Kidney epithelial cell (primary cell): ENCODE measurements around the gene APOL3. TPM values are rescaled to one million over a fixed set of nuclear protein-coding genes. Genes with fewer than 3 reads are reported as not detected.
"Not testable (repeated sequence)": the region's sequence is repeated elsewhere in the genome, so short reads cannot be mapped to it uniquely, and the experiment has no call there.

Source experiments
- DNase-seq: peaks from one replicate; pipeline ENCODE4 v3.0.0-alpha.2; 2010; ENCODE audit warnings: low read depth
- H3K27me3 ChIP-seq: 2 replicates; pipeline ENCODE4 v1.6.0; 2011; ENCODE audit warnings: low read length; ENCODE audit not compliant: control insufficient read depth, insufficient read depth
- H3K36me3 ChIP-seq: 2 replicates; pipeline ENCODE4 v1.5.1; 2011; ENCODE audit warnings: low read length; ENCODE audit not compliant: control insufficient read depth, insufficient read depth
- H3K4me3 ChIP-seq: 2 replicates; pipeline ENCODE4 v1.5.1; 2011; ENCODE audit warnings: low read depth, mild to moderate bottlenecking, control low read depth, low read length
- CTCF ChIP-seq: IDR thresholded peaks from 2 replicates; pipeline ENCODE4 v1.5.1; 2011; ENCODE audit warnings: mild to moderate bottlenecking, moderate library complexity, low read length, control low read depth, inconsistent platforms; ENCODE audit not compliant: insufficient read depth, poor library complexity, severe bottlenecking
- total RNA-seq: library from RNA; depleted of rRNA; stranded (reverse); fragments of >200 nt; gene quantifications from 2 replicates; pipeline ENCODE4 v1.2.3, GENCODE V29; 2015

The APOL3 gene
- total RNA-seq, 1 donor from 2014 or later, result 4.4 TPM

- DNase-seq, result no peak
- Histone ChIP-seq H3K36me3 (no peaks in the 10 kb centered on the region), H3K27me3 (no peaks in the 10 kb centered on the region), H3K4me3 (no peak overlapping the region)
- no peak for TF ChIP-seq CTCF
These were observed 1.8 kb upstream of the APOL3 start for GRCh38 chr22:36162127-36163034.

- not testable (repeated sequence) for DNase-seq, H3K27me3 ChIP-seq, H3K36me3 ChIP-seq, H3K4me3 ChIP-seq
These were observed 1.2 kb upstream of the APOL3 start for GRCh38 chr22:36161793-36162126.

DNA sequence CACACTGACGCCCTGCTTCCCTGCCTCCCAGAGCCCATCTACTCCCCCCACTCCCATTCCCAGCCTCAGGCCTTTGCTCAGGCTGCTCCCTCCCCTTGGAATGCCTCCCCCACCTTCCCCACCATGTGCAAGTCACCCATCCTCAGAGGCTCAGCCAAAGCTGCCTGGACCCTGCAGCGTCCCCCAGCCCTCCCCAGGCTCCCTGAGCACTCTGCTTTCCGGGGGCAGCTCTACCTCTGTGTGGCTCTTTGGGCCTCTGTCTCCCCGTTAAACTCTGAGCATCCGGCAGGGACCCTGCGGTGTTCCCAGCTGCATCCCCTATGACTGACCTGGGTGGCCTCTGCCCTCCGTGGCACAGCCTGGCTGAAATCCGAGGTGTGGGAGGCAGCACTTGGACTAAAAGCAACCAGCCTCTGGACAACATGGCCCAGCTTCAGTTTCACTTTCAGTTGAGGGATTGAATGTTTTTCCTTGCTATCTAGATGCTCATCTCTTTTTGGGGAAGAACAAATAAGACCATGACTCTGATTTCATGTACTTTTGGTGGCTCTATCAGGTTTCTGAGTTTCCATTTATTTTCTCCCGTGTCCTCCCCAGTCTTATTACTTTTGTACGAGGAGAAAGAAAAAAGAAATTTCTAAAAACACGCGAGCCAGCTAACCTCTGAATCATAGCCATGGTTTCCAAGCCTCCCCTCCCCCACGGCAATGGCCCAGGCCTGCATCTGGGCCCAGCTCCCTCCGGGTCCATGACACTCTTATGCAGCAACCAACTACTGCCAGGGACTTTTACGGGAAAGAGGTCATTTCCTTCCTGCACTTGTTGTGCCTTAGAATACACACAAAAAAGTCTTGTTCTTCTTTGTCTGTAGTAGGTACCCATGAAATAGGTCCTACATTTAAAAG is 3.8 kb downstream of the APOL3 start:
- Histone ChIP-seq H3K36me3 (no peaks in the 10 kb centered on the region), H3K4me3 (peak overlapping the region; percentile 6), H3K27me3 (no peaks in the 10 kb centered on the region)
- DNase-seq, result peak; percentile 34
- no peak for TF ChIP-seq CTCF

DNA sequence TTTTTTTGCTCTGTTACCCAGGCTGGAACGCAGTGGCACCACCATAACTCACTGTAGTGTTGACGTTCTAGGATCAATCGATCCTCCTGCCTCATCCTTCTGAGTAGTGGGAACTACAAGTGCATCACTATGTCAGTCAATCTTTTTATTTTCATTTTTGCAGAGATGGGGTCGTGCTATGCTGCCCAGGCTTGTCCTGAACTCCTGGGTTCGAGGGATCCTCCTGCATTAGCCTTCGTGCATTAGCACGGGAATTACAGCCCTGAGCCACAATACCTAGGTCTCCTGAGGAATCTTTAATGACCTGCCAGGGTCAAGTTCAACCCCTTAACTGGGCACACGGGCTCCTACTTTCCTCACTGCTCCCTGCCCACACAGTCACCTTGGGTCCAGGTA is 4.4 kb downstream of the APOL3 start:
- Histone ChIP-seq H3K36me3 (no peaks in the 10 kb centered on the region), H3K4me3 (no peak overlapping the region), H3K27me3 (no peaks in the 10 kb centered on the region)
- TF ChIP-seq CTCF, result no peak
- no peak for DNase-seq

- no peak for TF ChIP-seq CTCF
- Histone ChIP-seq H3K4me3 (no peak overlapping the region), H3K27me3 (no peaks in the 10 kb centered on the region), H3K36me3 (no peaks in the 10 kb centered on the region)
- no peak for DNase-seq
These were observed 4.9 kb downstream of the APOL3 start for GRCh38 chr22:36155702-36156101.

GRCh38 chr22:36154423-36154945 is 6.1 kb downstream of the APOL3 start:
- Histone ChIP-seq H3K36me3 (no peaks in the 10 kb centered on the region), H3K4me3 (no peak overlapping the region)
- DNase-seq, result no peak

More at GRCh38 chr22:36154423-36154945, 6.1 kb downstream of the APOL3 start:
- no peaks in the 10 kb centered on the region for H3K27me3 ChIP-seq
- no peak for TF ChIP-seq CTCF
